Neural cell (in vitro differentiated cells): ENCODE results near the gene TTLL5.

ENCODE experiments used
- EP300 ChIP-seq: fragments of 450-650 bp; conservative IDR thresholded peaks from 2 replicates; pipeline ENCODE4 v1.6.1; 2014; ENCODE audit warnings: antibody characterized with exemption, mild to moderate bottlenecking, moderate library complexity; ENCODE audit not compliant: poor library complexity, severe bottlenecking
- EZH2 ChIP-seq: fragments of 200-600, 300-800 bp; shearing (Covaris generic), sonication (generic); IDR thresholded peaks from 2 replicates; pipeline ENCODE4 v1.6.1; 2014; ENCODE audit warnings: antibody characterized with exemption, low read length, borderline replicate concordance, mild to moderate bottlenecking; ENCODE audit not compliant: insufficient read depth, poor library complexity, severe bottlenecking
- MXI1 ChIP-seq: fragments of 450-650 bp; conservative IDR thresholded peaks from 2 replicates; pipeline ENCODE4 v1.6.1; 2014; ENCODE audit warnings: antibody characterized with exemption, mild to moderate bottlenecking; ENCODE audit not compliant: poor library complexity, severe bottlenecking
- POLR2AphosphoS5 ChIP-seq: IDR thresholded peaks from 2 replicates; pipeline ENCODE4 v1.6.1; 2012
- RAD21 ChIP-seq: fragments of 450-650 bp; conservative IDR thresholded peaks from 2 replicates; pipeline ENCODE4 v1.6.1; 2014; ENCODE audit warnings: antibody characterized with exemption, mild to moderate bottlenecking, moderate library complexity
- SMC3 ChIP-seq: fragments of 450-650 bp; conservative IDR thresholded peaks from 2 replicates; pipeline ENCODE4 v1.6.1; 2014; ENCODE audit warnings: antibody characterized with exemption, mild to moderate bottlenecking, moderate library complexity; ENCODE audit not compliant: poor library complexity
- TAF1 ChIP-seq: IDR thresholded peaks from 2 replicates; pipeline ENCODE4 v1.6.1; 2012; ENCODE audit warnings: low read depth
- TF ChIP-seq, protein P1 (sequence below): fragments of 450-650 bp; IDR thresholded peaks from 2 replicates; pipeline ENCODE4 v1.5.1; 2014; ENCODE audit warnings: antibody characterized with exemption, mild to moderate bottlenecking, moderate library complexity; ENCODE audit not compliant: poor library complexity, severe bottlenecking
- TF ChIP-seq, protein P2 (sequence below): IDR thresholded peaks from 2 replicates; pipeline ENCODE4 v1.6.1; 2012; ENCODE audit warnings: borderline replicate concordance

DNA sequence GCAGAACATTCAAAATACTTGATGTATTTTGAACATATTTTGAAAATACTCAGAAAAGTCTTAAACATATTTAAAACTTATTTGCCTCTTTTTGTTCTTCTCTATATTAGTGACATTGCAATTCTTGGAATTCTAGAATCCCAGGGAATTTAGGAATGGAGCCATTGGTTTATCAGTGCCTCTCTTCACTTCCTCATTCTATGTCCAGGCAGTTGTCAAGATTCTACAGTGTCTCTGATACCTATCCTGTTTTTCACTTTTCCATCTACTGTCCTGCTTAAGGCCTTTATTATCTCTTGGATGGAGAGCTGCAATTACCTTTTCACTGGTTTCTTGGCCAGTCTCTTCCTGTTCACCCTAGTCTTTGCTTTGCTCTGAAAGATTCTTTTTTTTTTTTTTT is 144.6 kb downstream of the TTLL5 start:
- TF ChIP-seq, protein P1, sequence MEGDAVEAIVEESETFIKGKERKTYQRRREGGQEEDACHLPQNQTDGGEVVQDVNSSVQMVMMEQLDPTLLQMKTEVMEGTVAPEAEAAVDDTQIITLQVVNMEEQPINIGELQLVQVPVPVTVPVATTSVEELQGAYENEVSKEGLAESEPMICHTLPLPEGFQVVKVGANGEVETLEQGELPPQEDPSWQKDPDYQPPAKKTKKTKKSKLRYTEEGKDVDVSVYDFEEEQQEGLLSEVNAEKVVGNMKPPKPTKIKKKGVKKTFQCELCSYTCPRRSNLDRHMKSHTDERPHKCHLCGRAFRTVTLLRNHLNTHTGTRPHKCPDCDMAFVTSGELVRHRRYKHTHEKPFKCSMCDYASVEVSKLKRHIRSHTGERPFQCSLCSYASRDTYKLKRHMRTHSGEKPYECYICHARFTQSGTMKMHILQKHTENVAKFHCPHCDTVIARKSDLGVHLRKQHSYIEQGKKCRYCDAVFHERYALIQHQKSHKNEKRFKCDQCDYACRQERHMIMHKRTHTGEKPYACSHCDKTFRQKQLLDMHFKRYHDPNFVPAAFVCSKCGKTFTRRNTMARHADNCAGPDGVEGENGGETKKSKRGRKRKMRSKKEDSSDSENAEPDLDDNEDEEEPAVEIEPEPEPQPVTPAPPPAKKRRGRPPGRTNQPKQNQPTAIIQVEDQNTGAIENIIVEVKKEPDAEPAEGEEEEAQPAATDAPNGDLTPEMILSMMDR = no peak
- TF ChIP-seq EZH2 (no peak), MXI1 (no peak), EP300 (no peak), POLR2AphosphoS5 (no peak), TAF1 (no peak), SMC3 (no peak), RAD21 (no peak)
- TF ChIP-seq, protein P2, sequence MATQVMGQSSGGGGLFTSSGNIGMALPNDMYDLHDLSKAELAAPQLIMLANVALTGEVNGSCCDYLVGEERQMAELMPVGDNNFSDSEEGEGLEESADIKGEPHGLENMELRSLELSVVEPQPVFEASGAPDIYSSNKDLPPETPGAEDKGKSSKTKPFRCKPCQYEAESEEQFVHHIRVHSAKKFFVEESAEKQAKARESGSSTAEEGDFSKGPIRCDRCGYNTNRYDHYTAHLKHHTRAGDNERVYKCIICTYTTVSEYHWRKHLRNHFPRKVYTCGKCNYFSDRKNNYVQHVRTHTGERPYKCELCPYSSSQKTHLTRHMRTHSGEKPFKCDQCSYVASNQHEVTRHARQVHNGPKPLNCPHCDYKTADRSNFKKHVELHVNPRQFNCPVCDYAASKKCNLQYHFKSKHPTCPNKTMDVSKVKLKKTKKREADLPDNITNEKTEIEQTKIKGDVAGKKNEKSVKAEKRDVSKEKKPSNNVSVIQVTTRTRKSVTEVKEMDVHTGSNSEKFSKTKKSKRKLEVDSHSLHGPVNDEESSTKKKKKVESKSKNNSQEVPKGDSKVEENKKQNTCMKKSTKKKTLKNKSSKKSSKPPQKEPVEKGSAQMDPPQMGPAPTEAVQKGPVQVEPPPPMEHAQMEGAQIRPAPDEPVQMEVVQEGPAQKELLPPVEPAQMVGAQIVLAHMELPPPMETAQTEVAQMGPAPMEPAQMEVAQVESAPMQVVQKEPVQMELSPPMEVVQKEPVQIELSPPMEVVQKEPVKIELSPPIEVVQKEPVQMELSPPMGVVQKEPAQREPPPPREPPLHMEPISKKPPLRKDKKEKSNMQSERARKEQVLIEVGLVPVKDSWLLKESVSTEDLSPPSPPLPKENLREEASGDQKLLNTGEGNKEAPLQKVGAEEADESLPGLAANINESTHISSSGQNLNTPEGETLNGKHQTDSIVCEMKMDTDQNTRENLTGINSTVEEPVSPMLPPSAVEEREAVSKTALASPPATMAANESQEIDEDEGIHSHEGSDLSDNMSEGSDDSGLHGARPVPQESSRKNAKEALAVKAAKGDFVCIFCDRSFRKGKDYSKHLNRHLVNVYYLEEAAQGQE = no peak
